IPS-15b (cell line): Measurements from ENCODE around the gene POLD4.

Source experiments
- H3K27me3 ChIP-seq: one replicate; pipeline ENCODE4 v1.6.1; 2013; ENCODE audit warnings: low read length; ENCODE audit not compliant: control insufficient read depth, insufficient read depth
- H3K36me3 ChIP-seq: one replicate; pipeline ENCODE4 v1.6.1; 2013; ENCODE audit warnings: low read length; ENCODE audit not compliant: control insufficient read depth, insufficient read depth
- H3K4me1 ChIP-seq: one replicate; pipeline ENCODE4 v1.6.1; 2013; ENCODE audit warnings: mild to moderate bottlenecking, low read length; ENCODE audit not compliant: control insufficient read depth, insufficient read depth
- H3K4me3 ChIP-seq: one replicate; pipeline ENCODE4 v1.5.1; 2013; ENCODE audit warnings: low read depth, low read length
- H3K9ac ChIP-seq: one replicate; pipeline ENCODE4 v1.6.1; 2013; ENCODE audit warnings: low read depth, mild to moderate bottlenecking, low read length
- H3K9me3 ChIP-seq: one replicate; pipeline ENCODE4 v1.6.1; 2013; ENCODE audit warnings: mild to moderate bottlenecking, low read length; ENCODE audit not compliant: control insufficient read depth, insufficient read depth

The POLD4 gene

GRCh38 chr11:67309166-67309565 is 44.2 kb downstream of the POLD4 start:
- peaks cover 6% of the 10 kb centered on the region for H3K36me3 ChIP-seq
- no peaks in the 10 kb centered on the region for H3K9me3 ChIP-seq
- no peaks in the 10 kb centered on the region for H3K4me1 ChIP-seq
- no peak overlapping the region for H3K9ac ChIP-seq
- H3K27me3 ChIP-seq: peaks cover 3% of the 10 kb centered on the region
- H3K4me3 ChIP-seq: no peak overlapping the region

GRCh38 chr11:67308031-67308866 is 45.1 kb downstream of the POLD4 start:
- H3K27me3 ChIP-seq: peaks cover 3% of the 10 kb centered on the region
- no peaks in the 10 kb centered on the region for H3K9me3 ChIP-seq
- peaks cover 6% of the 10 kb centered on the region for H3K36me3 ChIP-seq
- H3K4me1 ChIP-seq: no peaks in the 10 kb centered on the region
- no peak overlapping the region for H3K9ac ChIP-seq
- H3K4me3 ChIP-seq: no peak overlapping the region

DNA sequence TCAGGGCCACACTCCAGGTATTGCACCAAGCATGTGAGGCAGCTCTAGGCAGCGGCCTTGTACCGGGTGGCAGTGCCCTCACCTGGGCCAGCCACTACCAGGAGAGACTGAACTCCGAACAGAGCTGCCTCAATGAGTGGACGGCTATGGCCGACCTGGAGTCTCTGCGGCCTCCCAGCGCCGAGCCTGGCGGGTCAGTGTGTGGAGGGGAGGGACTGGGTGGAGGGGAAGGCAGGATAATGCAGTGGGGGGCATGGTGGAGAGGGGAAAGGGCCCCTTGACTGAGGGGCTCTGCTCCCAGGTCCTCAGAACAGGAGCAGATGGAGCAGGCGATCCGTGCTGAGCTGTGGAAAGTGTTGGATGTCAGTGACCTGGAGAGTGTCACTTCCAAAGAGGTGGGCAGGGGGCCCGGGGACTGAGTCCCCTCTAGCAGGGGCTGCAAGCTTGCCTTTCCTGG is 45.8 kb downstream of the POLD4 start:
- H3K4me1 ChIP-seq: no peaks in the 10 kb centered on the region
- no peak overlapping the region for H3K9ac ChIP-seq
- H3K4me3 ChIP-seq: no peak overlapping the region
- peaks cover 3% of the 10 kb centered on the region for H3K27me3 ChIP-seq
- no peaks in the 10 kb centered on the region for H3K9me3 ChIP-seq
- peaks cover 6% of the 10 kb centered on the region for H3K36me3 ChIP-seq

GRCh38 chr11:67306769-67307544 is 46.4 kb downstream of the POLD4 start:
- no peak overlapping the region for H3K4me3 ChIP-seq
- no peaks in the 10 kb centered on the region for H3K4me1 ChIP-seq
- H3K9me3 ChIP-seq: no peaks in the 10 kb centered on the region
- H3K36me3 ChIP-seq: peaks cover 6% of the 10 kb centered on the region
- no peak overlapping the region for H3K9ac ChIP-seq
- peaks cover 3% of the 10 kb centered on the region for H3K27me3 ChIP-seq

- Histone ChIP-seq H3K9me3 (no peaks in the 10 kb centered on the region), H3K4me1 (no peaks in the 10 kb centered on the region), H3K27me3 (peaks cover 3% of the 10 kb centered on the region), H3K4me3 (peak overlapping the region; percentile 68), H3K36me3 (peaks cover 17% of the 10 kb centered on the region), H3K9ac (no peak overlapping the region)
Measured at GRCh38 chr11:67304511-67305113, 48.7 kb downstream of the POLD4 start.

GRCh38 chr11:67303835-67304411 is 49.4 kb downstream of the POLD4 start:
- H3K4me3 ChIP-seq: peak overlapping the region; percentile 68
- H3K36me3 ChIP-seq: peaks cover 19% of the 10 kb centered on the region
- peak overlapping the region; percentile 54 for H3K9ac ChIP-seq
- H3K4me1 ChIP-seq: no peaks in the 10 kb centered on the region
- H3K27me3 ChIP-seq: peaks cover 3% of the 10 kb centered on the region
- H3K9me3 ChIP-seq: no peaks in the 10 kb centered on the region

- peaks cover 3% of the 10 kb centered on the region for H3K27me3 ChIP-seq
- peaks cover 19% of the 10 kb centered on the region for H3K36me3 ChIP-seq
- H3K4me1 ChIP-seq: no peaks in the 10 kb centered on the region
- peak within 1 kb of the TSS; percentile 79 for H3K9ac ChIP-seq
- no peaks in the 10 kb centered on the region for H3K9me3 ChIP-seq
- H3K4me3 ChIP-seq: peak within 1 kb of the TSS; percentile 68
Measured at GRCh38 chr11:67303132-67303834, 50.1 kb downstream of the POLD4 start, which contains the start of gene SSH3. TSS of gene SSH3 (plus strand) at chr11:67303530. CDS start at chr11:67303626, 96 bp downstream.

GRCh38 chr11:67302571-67303131 is 50.7 kb downstream of the POLD4 start:
- Histone ChIP-seq H3K36me3 (peaks cover 19% of the 10 kb centered on the region), H3K27me3 (peaks cover 3% of the 10 kb centered on the region), H3K9me3 (no peaks in the 10 kb centered on the region), H3K4me1 (no peaks in the 10 kb centered on the region), H3K4me3 (peak overlapping the region; percentile 68), H3K9ac (peak overlapping the region; percentile 79)

GRCh38 chr11:67301951-67302516 is 51.3 kb downstream of the POLD4 start:
- H3K4me1 ChIP-seq: no peaks in the 10 kb centered on the region
- peak overlapping the region; percentile 79 for H3K9ac ChIP-seq
- peaks cover 3% of the 10 kb centered on the region for H3K27me3 ChIP-seq
- peak overlapping the region; percentile 68 for H3K4me3 ChIP-seq
- no peaks in the 10 kb centered on the region for H3K9me3 ChIP-seq
- peaks cover 19% of the 10 kb centered on the region for H3K36me3 ChIP-seq

GRCh38 chr11:67301313-67301921 is 51.9 kb downstream of the POLD4 start:
- peaks cover 3% of the 10 kb centered on the region for H3K27me3 ChIP-seq
- H3K36me3 ChIP-seq: peaks cover 19% of the 10 kb centered on the region
- H3K9me3 ChIP-seq: no peaks in the 10 kb centered on the region
- no peak overlapping the region for H3K9ac ChIP-seq
- peak overlapping the region; percentile 68 for H3K4me3 ChIP-seq
- H3K4me1 ChIP-seq: no peaks in the 10 kb centered on the region
